ENCODE results near the gene SHISAL2A.

DNA sequence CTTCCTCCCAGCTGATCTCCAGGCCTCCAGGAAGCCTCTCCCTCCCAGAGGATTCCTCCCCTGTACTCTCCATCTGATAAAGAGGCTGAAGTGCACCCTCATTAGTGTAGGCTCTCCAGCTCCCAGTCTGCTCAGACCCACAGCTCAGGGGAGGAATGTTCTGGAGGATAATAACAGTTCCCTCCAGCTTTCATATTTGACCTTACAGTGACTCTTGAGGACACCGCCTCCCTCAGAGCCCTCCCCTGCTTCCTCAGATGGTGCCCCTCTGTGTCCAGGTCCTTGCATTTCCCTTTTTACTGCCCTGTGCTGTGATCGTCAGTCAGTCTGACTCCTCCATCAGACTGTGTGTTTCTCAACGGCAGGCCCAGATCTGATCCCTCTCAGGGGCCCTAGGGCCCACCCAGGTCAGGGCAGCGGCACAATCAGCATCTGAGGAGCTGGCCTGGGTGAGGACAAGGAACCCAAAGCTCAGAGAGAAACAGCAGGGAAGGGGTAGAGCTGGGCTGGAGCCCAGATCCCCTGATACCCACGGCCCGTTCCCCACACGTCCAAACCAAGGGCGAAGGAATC, 1.1 kb upstream of the SHISAL2A start:
- TF ChIP-seq, protein P1, sequence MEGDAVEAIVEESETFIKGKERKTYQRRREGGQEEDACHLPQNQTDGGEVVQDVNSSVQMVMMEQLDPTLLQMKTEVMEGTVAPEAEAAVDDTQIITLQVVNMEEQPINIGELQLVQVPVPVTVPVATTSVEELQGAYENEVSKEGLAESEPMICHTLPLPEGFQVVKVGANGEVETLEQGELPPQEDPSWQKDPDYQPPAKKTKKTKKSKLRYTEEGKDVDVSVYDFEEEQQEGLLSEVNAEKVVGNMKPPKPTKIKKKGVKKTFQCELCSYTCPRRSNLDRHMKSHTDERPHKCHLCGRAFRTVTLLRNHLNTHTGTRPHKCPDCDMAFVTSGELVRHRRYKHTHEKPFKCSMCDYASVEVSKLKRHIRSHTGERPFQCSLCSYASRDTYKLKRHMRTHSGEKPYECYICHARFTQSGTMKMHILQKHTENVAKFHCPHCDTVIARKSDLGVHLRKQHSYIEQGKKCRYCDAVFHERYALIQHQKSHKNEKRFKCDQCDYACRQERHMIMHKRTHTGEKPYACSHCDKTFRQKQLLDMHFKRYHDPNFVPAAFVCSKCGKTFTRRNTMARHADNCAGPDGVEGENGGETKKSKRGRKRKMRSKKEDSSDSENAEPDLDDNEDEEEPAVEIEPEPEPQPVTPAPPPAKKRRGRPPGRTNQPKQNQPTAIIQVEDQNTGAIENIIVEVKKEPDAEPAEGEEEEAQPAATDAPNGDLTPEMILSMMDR (IDR thresholded peaks at IDR 0.05), result no peak
- TF ChIP-seq POLR2AphosphoS5 (IDR thresholded peaks at IDR 0.05), result no peak
